GM12878 (cell line): ENCODE results near the gene PARN. TPM values are rescaled to one million over a fixed set of nuclear protein-coding genes. Genes with fewer than 3 reads are reported as not detected.

Experiments
- ATAC-seq: fragments of 200-7000 bp; cut with Tn5 transposase; 3 replicates; pipeline ENCODE4 v1.9.1; 2020; ENCODE audit warnings: mild to moderate bottlenecking, moderate library complexity
- BruUV-seq: library from RNA; stranded (reverse); fragments of 400-500 nt; replicated peaks from 2 replicates; lab custom pipeline; 2021; lab: Mats Ljungman, UMichigan
- CTCF ChIA-PET: fragments of 300-600 bp; sonication (Branson Sonifier 250); formaldehyde crosslinking; extraction: SDS; loops from one replicate; lab custom pipeline; 2021; ENCODE audit warnings: inconsistent platforms; lab: Yijun Ruan, JAX
- POLR2A ChIA-PET: fragments of 350-600 bp; formaldehyde crosslinking; extraction: SDS; loops from one replicate; lab custom pipeline; 2021; ENCODE audit warnings: inconsistent platforms; lab: Charles Lee
- RAD21 ChIA-PET: fragments of 300-600 bp; sonication (Branson Sonifier 250); formaldehyde crosslinking; loops from one replicate; lab custom pipeline; 2023; ENCODE audit warnings: antibody characterized with exemption; ENCODE audit not compliant: unreplicated experiment; lab: Charles Lee
- SMC1A ChIA-PET: fragments of 300-600 bp; sonication (Branson Sonifier 250); formaldehyde crosslinking; loops from one replicate; lab custom pipeline; 2023; ENCODE audit not compliant: unreplicated experiment, uncharacterized antibody; lab: Charles Lee
- DNase-seq: peaks from one replicate; pipeline ENCODE4 v3.0.0-alpha.2; 2011; ENCODE audit warnings: low read depth, low spot score
- FAIRE-seq: peaks from 3 replicates; lab custom pipeline; 2011; peaks lifted over from hg19 to GRCh38; lab: Jason Lieb, UNC
- H2AFZ ChIP-seq: 2 replicates; pipeline ENCODE4 v1.6.0; 2011; ENCODE audit warnings: low read depth, low read length, control low read depth; ENCODE audit not compliant: control insufficient read depth
- H3K27ac ChIP-seq: 2 replicates; pipeline ENCODE4 v1.5.1; 2011; ENCODE audit warnings: control low read depth; ENCODE audit not compliant: control insufficient read depth, insufficient read depth
- H3K27me3 ChIP-seq, 2 experiments: replicated peaks in 1 of 2; 2 replicates each; pipeline versions ENCODE4 v1.6.0 to v1.6.1; 2011; ENCODE audit warnings: low read length in 1 of 2; ENCODE audit not compliant: control insufficient read depth in 2 of 2, insufficient read depth in 2 of 2
- H3K36me3 ChIP-seq, 2 experiments: 2 replicates each; pipeline ENCODE4 v1.5.1; 2011; ENCODE audit warnings: low read length in 1 of 2; ENCODE audit not compliant: control insufficient read depth in 2 of 2, insufficient read depth in 2 of 2
- H3K4me1 ChIP-seq: 2 replicates; pipeline ENCODE4 v1.6.1; 2011; ENCODE audit warnings: mild to moderate bottlenecking, low read length, moderate library complexity, mixed read lengths; ENCODE audit not compliant: control insufficient read depth, insufficient read depth
- H3K4me2 ChIP-seq: 2 replicates; pipeline ENCODE4 v1.6.0; 2011; ENCODE audit warnings: control low read depth; ENCODE audit not compliant: control insufficient read depth, insufficient read depth
- H3K4me3 ChIP-seq: fragments of 200-600 bp; sonication (generic); 2 replicates; pipeline ENCODE4 v1.5.1; 2016
- H3K79me2 ChIP-seq: 2 replicates; pipeline ENCODE4 v1.6.0; 2011; ENCODE audit warnings: low read length; ENCODE audit not compliant: control insufficient read depth, insufficient read depth
- H3K9ac ChIP-seq: 2 replicates; pipeline ENCODE4 v1.8.0; 2011; ENCODE audit warnings: low read length, control low read depth, mixed read lengths; ENCODE audit not compliant: control insufficient read depth, insufficient read depth
- H3K9me3 ChIP-seq: replicated peaks from 3 replicates; pipeline ENCODE4 v1.5.1; 2011; ENCODE audit warnings: mild to moderate bottlenecking, low read length; ENCODE audit not compliant: control insufficient read depth, insufficient read depth
- H4K20me1 ChIP-seq: 2 replicates; pipeline ENCODE4 v1.6.0; 2011; ENCODE audit not compliant: control insufficient read depth, insufficient read depth
- CBFB ChIP-seq: IDR thresholded peaks from 2 replicates; pipeline ENCODE4 v1.6.1; 2016; ENCODE audit warnings: antibody characterized with exemption, low read depth
- HSF1 ChIP-seq: fragments of 150-350 bp; IDR thresholded peaks from 2 replicates; pipeline ENCODE4 v1.6.1; 2014; ENCODE audit warnings: mild to moderate bottlenecking, low read depth, low read length
- PAX8 ChIP-seq: fragments of 450-650 bp; IDR thresholded peaks from 2 replicates; pipeline ENCODE4 v1.6.1; 2017; ENCODE audit warnings: mild to moderate bottlenecking, moderate library complexity
- PRDM15 ChIP-seq: fragments of 450-650 bp; formaldehyde crosslinking; IDR thresholded peaks from 2 replicates; pipeline ENCODE4 v1.4.0; 2020; ENCODE audit warnings: mild to moderate bottlenecking, moderate library complexity
- RB1 ChIP-seq: fragments of 450-650 bp; formaldehyde crosslinking; IDR thresholded peaks from 2 replicates; pipeline ENCODE4 v1.6.1; 2017; ENCODE audit warnings: mild to moderate bottlenecking, borderline replicate concordance
- RUNX3 ChIP-seq: IDR thresholded peaks from 2 replicates; pipeline ENCODE4 v1.6.1; 2012; ENCODE audit warnings: low read length, inconsistent platforms
- SIX5 ChIP-seq: IDR thresholded peaks from 2 replicates; pipeline ENCODE4 v1.6.1; 2011; ENCODE audit warnings: mild to moderate bottlenecking, low read depth, low read length, moderate library complexity; ENCODE audit not compliant: severe bottlenecking
- TCF12 ChIP-seq: IDR thresholded peaks from 2 replicates; pipeline ENCODE4 v1.6.1; 2011; ENCODE audit warnings: low read depth, mild to moderate bottlenecking, low read length
- USF2 ChIP-seq: IDR thresholded peaks from 2 replicates; pipeline ENCODE4 v1.6.1; 2011; ENCODE audit warnings: low read depth, low read length, improper control_type of control experiment, borderline replicate concordance
- ZNF592 ChIP-seq: fragments of 450-650 bp; IDR thresholded peaks from 2 replicates; pipeline ENCODE4 v1.6.1; 2017; ENCODE audit warnings: mild to moderate bottlenecking, moderate library complexity
- in situ Hi-C: fragments of 300-500 bp; cut with MboI; formaldehyde crosslinking; loops from 9 replicates; pipeline ENCODE4 v1.14.3; 2018; ENCODE audit warnings: mixed read lengths
- intact Hi-C: fragments of 100-400 bp; cut with micrococcal nuclease; formaldehyde crosslinking; loops from one replicate; pipeline ENCODE4 v1.14.2; 2022; ENCODE audit not compliant: unreplicated experiment
- polyA plus RNA-seq, 11 experiments: library from polyadenylated mRNA; depleted of rRNA in 4 of 11; unstranded in 6 of 11; stranded (reverse) in 5 of 11; fragments of >200 nt; fragmentation: Nextera tagmentation in 4 of 11; fragmentation: Illumina TruSeq in 1 of 11; extraction: Ambion mirVana in 4 of 11; extraction: Trizol in 1 of 11; gene quantifications; 1 replicate in 1 of 11; 2 replicates in 10 of 11; pipeline versions ENCODE4 v1.2.1 to v1.2.3, GENCODE V29; 2011 to 2016; ENCODE audit warnings: inconsistent platforms in 2 of 11, missing spikeins in 2 of 11, low read depth in 1 of 11
- total RNA-seq, 4 experiments: library from RNA; depleted of rRNA in 3 of 4; stranded (reverse); fragments of >200 nt in 3 of 4; fragmentation: Illumina TruSeq in 1 of 4; extraction: Trizol in 1 of 4; gene quantifications; 2 replicates each; pipeline versions ENCODE4 v1.2.1 to v1.2.3, GENCODE V29; 2013 to 2021

The PARN gene
- total and polyA plus RNA-seq, 10 of the 15 experiments (the other 5 are each of a cell fraction or from before 2014, with no cell fraction given), result 15.6 to 77.3 (median 47.7) TPM

GRCh38 chr16:14523632-14524031 lies 106.4 kb downstream of the PARN start (continued):
- TF ChIP-seq SIX5 (no peak), PRDM15 (CRISPR knock-in tag) (no peak)

GRCh38 chr16:14522671-14523070 lies 107.4 kb downstream of the PARN start:
- intact Hi-C loops (no loop called here), in situ Hi-C loops (no loop called here)
- no peak for DNase-seq
- peaks cover 3% of the 10 kb centered on the region for H3K79me2 ChIP-seq
- no peaks in the 10 kb centered on the region for H3K9me3 ChIP-seq
- ATAC-seq, result no peak
- no peak overlapping the region for H3K4me3 ChIP-seq
- no peak overlapping the region for H3K4me2 ChIP-seq
- H4K20me1 ChIP-seq, result no peaks in the 10 kb centered on the region
- TF ChIP-seq ZNF592 (no peak), HSF1 (no peak), USF2 (no peak), RB1 (no peak), CBFB (no peak), TCF12 (no peak), RUNX3 (no peak), PAX8 (no peak)
- CTCF ChIA-PET, result no interaction called here
- no peaks in the 10 kb centered on the region for H3K27me3 ChIP-seq
- H2AFZ ChIP-seq, result no peak overlapping the region
- POLR2A ChIA-PET, result no interaction called here
- RAD21 ChIA-PET, result interaction anchor here (1.5 kb wide), 1 partner anchor 21 kb away, joined by 4 read pairs; no protein-coding TSS in a partner anchor
- no peak for FAIRE-seq
- SMC1A ChIA-PET, result interaction anchor here (0.8 to 1.7 kb wide), 5 partner anchors 18 to 273 kb away, joined by 3 to 5 read pairs (median 4); no protein-coding TSS in a partner anchor
- H3K36me3 ChIP-seq, result peaks cover 2 to 3% of the 10 kb centered on the region in 2 experiments; a peak in 2 of 4 replicates
- 0 out of 2 replicates have a peak, but pooled peaks cover 3% of the 10 kb centered on the region for H3K4me1 ChIP-seq
- no TSS peak for BruUV-seq
- H3K27ac ChIP-seq, result no peak overlapping the region
- H3K9ac ChIP-seq, result no peak overlapping the region
